GM12878 (cell line): ENCODE data around the gene SLC35D2. TPM values are rescaled to one million over a fixed set of nuclear protein-coding genes. Genes with fewer than 3 reads are reported as not detected.

Source experiments
- ATAC-seq: fragments of 200-7000 bp; cut with Tn5 transposase; 3 replicates; pipeline ENCODE4 v1.9.1; 2020; ENCODE audit warnings: mild to moderate bottlenecking, moderate library complexity
- BruUV-seq: library from RNA; stranded (reverse); fragments of 400-500 nt; replicated peaks from 2 replicates; lab custom pipeline; 2021; lab: Mats Ljungman, UMichigan
- CTCF ChIA-PET: fragments of 300-600 bp; sonication (Branson Sonifier 250); formaldehyde crosslinking; extraction: SDS; loops from one replicate; lab custom pipeline; 2021; ENCODE audit warnings: inconsistent platforms; lab: Yijun Ruan, JAX
- POLR2A ChIA-PET: fragments of 350-600 bp; formaldehyde crosslinking; extraction: SDS; loops from one replicate; lab custom pipeline; 2021; ENCODE audit warnings: inconsistent platforms; lab: Charles Lee
- RAD21 ChIA-PET: fragments of 300-600 bp; sonication (Branson Sonifier 250); formaldehyde crosslinking; loops from one replicate; lab custom pipeline; 2023; ENCODE audit warnings: antibody characterized with exemption; ENCODE audit not compliant: unreplicated experiment; lab: Charles Lee
- SMC1A ChIA-PET: fragments of 300-600 bp; sonication (Branson Sonifier 250); formaldehyde crosslinking; loops from one replicate; lab custom pipeline; 2023; ENCODE audit not compliant: unreplicated experiment, uncharacterized antibody; lab: Charles Lee
- DNase-seq: peaks from one replicate; pipeline ENCODE4 v3.0.0-alpha.2; 2011; ENCODE audit warnings: low read depth, low spot score
- FAIRE-seq: peaks from 3 replicates; lab custom pipeline; 2011; peaks lifted over from hg19 to GRCh38; lab: Jason Lieb, UNC
- H2AFZ ChIP-seq: 2 replicates; pipeline ENCODE4 v1.6.0; 2011; ENCODE audit warnings: low read depth, low read length, control low read depth; ENCODE audit not compliant: control insufficient read depth
- H3K27ac ChIP-seq: 2 replicates; pipeline ENCODE4 v1.5.1; 2011; ENCODE audit warnings: control low read depth; ENCODE audit not compliant: control insufficient read depth, insufficient read depth
- H3K27me3 ChIP-seq, 2 experiments: replicated peaks in 1 of 2; 2 replicates each; pipeline versions ENCODE4 v1.6.0 to v1.6.1; 2011; ENCODE audit warnings: low read length in 1 of 2; ENCODE audit not compliant: control insufficient read depth in 2 of 2, insufficient read depth in 2 of 2
- H3K36me3 ChIP-seq, 2 experiments: 2 replicates each; pipeline ENCODE4 v1.5.1; 2011; ENCODE audit warnings: low read length in 1 of 2; ENCODE audit not compliant: control insufficient read depth in 2 of 2, insufficient read depth in 2 of 2
- H3K4me1 ChIP-seq: 2 replicates; pipeline ENCODE4 v1.6.1; 2011; ENCODE audit warnings: mild to moderate bottlenecking, low read length, moderate library complexity, mixed read lengths; ENCODE audit not compliant: control insufficient read depth, insufficient read depth
- H3K4me2 ChIP-seq: 2 replicates; pipeline ENCODE4 v1.6.0; 2011; ENCODE audit warnings: control low read depth; ENCODE audit not compliant: control insufficient read depth, insufficient read depth
- H3K4me3 ChIP-seq: fragments of 200-600 bp; sonication (generic); 2 replicates; pipeline ENCODE4 v1.5.1; 2016
- H3K79me2 ChIP-seq: 2 replicates; pipeline ENCODE4 v1.6.0; 2011; ENCODE audit warnings: low read length; ENCODE audit not compliant: control insufficient read depth, insufficient read depth
- H3K9ac ChIP-seq: 2 replicates; pipeline ENCODE4 v1.8.0; 2011; ENCODE audit warnings: low read length, control low read depth, mixed read lengths; ENCODE audit not compliant: control insufficient read depth, insufficient read depth
- H3K9me3 ChIP-seq: replicated peaks from 3 replicates; pipeline ENCODE4 v1.5.1; 2011; ENCODE audit warnings: mild to moderate bottlenecking, low read length; ENCODE audit not compliant: control insufficient read depth, insufficient read depth
- H4K20me1 ChIP-seq: 2 replicates; pipeline ENCODE4 v1.6.0; 2011; ENCODE audit not compliant: control insufficient read depth, insufficient read depth
- BACH1 ChIP-seq: fragments of 450-650 bp; IDR thresholded peaks from 2 replicates; pipeline ENCODE4 v1.6.1; 2017; ENCODE audit warnings: mild to moderate bottlenecking, borderline replicate concordance
- BHLHE40 ChIP-seq, 2 experiments: fragments of 450-650 bp in 1 of 2; IDR thresholded peaks; 2 replicates each; pipeline ENCODE4 v1.6.1; 2011 to 2017; ENCODE audit warnings: low read depth in 2 of 2, borderline replicate concordance in 1 of 2, improper control_type of control experiment in 1 of 2, low read length in 1 of 2, mild to moderate bottlenecking in 1 of 2
- CREM ChIP-seq: IDR thresholded peaks from 2 replicates; pipeline ENCODE4 v1.6.1; 2014; ENCODE audit warnings: antibody characterized with exemption, low read depth
- EZH2 ChIP-seq: IDR thresholded peaks from 2 replicates; pipeline ENCODE4 v1.6.1; 2012; ENCODE audit warnings: low read depth, mild to moderate bottlenecking, control low read depth, inconsistent platforms, low read length, borderline replicate concordance; ENCODE audit not compliant: control insufficient read depth
- GATAD2B ChIP-seq: fragments of 450-650 bp; conservative IDR thresholded peaks from 2 replicates; pipeline ENCODE4 v1.6.1; 2017; ENCODE audit warnings: low read depth, mild to moderate bottlenecking, moderate library complexity
- PML ChIP-seq: IDR thresholded peaks from 2 replicates; pipeline ENCODE4 v1.6.1; 2012; ENCODE audit warnings: low read length, inconsistent platforms
- RAD51 ChIP-seq: fragments of 450-650 bp; IDR thresholded peaks from 2 replicates; pipeline ENCODE4 v1.6.1; 2016; ENCODE audit warnings: moderate library complexity, mild to moderate bottlenecking, inconsistent platforms
- TARDBP ChIP-seq: IDR thresholded peaks from 2 replicates; pipeline ENCODE4 v1.6.1; 2016; ENCODE audit warnings: borderline replicate concordance
- ZNF592 ChIP-seq: fragments of 450-650 bp; IDR thresholded peaks from 2 replicates; pipeline ENCODE4 v1.6.1; 2017; ENCODE audit warnings: mild to moderate bottlenecking, moderate library complexity
- WGBS: methylation state at CpG from one replicate; pipeline ENCODE4 v1.1.6; 2016; ENCODE audit warnings: low lambda C conversion rate; ENCODE audit not compliant: insufficient replicate concordance, insufficient coverage; ENCODE audit errors: missing lambda C conversion rate; 5-methylcytosine and 5-hydroxymethylcytosine counted together
- in situ Hi-C: fragments of 300-500 bp; cut with MboI; formaldehyde crosslinking; loops from 9 replicates; pipeline ENCODE4 v1.14.3; 2018; ENCODE audit warnings: mixed read lengths
- intact Hi-C: fragments of 100-400 bp; cut with micrococcal nuclease; formaldehyde crosslinking; loops from one replicate; pipeline ENCODE4 v1.14.2; 2022; ENCODE audit not compliant: unreplicated experiment
- polyA plus RNA-seq, 11 experiments: library from polyadenylated mRNA; depleted of rRNA in 4 of 11; unstranded in 6 of 11; stranded (reverse) in 5 of 11; fragments of >200 nt; fragmentation: Nextera tagmentation in 4 of 11; fragmentation: Illumina TruSeq in 1 of 11; extraction: Ambion mirVana in 4 of 11; extraction: Trizol in 1 of 11; gene quantifications; 1 replicate in 1 of 11; 2 replicates in 10 of 11; pipeline versions ENCODE4 v1.2.1 to v1.2.3, GENCODE V29; 2011 to 2016; ENCODE audit warnings: inconsistent platforms in 2 of 11, missing spikeins in 2 of 11, low read depth in 1 of 11
- total RNA-seq, 4 experiments: library from RNA; depleted of rRNA in 3 of 4; stranded (reverse); fragments of >200 nt in 3 of 4; fragmentation: Illumina TruSeq in 1 of 4; extraction: Trizol in 1 of 4; gene quantifications; 2 replicates each; pipeline versions ENCODE4 v1.2.1 to v1.2.3, GENCODE V29; 2013 to 2021
- TF ChIP-seq, protein P1 (sequence below), 3 experiments: IDR thresholded peaks in 2 of 3; conservative IDR thresholded peaks in 1 of 3; 2 replicates each; pipeline ENCODE4 v1.5.1; 2011; ENCODE audit warnings: low read depth in 3 of 3, low read length in 3 of 3, mild to moderate bottlenecking in 3 of 3, control low read depth in 2 of 3, moderate library complexity in 2 of 3, inconsistent platforms in 1 of 3, mixed read lengths in 1 of 3; ENCODE audit not compliant: control insufficient read depth in 2 of 3, insufficient read depth in 1 of 3; ENCODE audit errors: extremely low read depth in 1 of 3
- TF ChIP-seq, protein P2 (sequence below): fragments of 450-650 bp; IDR thresholded peaks from 2 replicates; pipeline ENCODE4 v1.6.1; 2017; ENCODE audit warnings: mild to moderate bottlenecking, low read depth, inconsistent platforms; ENCODE audit not compliant: poor library complexity, severe bottlenecking
- TF ChIP-seq, protein P3 (sequence below): IDR thresholded peaks from 2 replicates; pipeline ENCODE4 v1.6.1; 2012; ENCODE audit warnings: low read depth, low read length, improper control_type of control experiment

Gene SLC35D2
- total and polyA plus RNA-seq, 10 of the 15 experiments (the other 5 are each of a cell fraction or from before 2014, with no cell fraction given) = 0.64 to 6.3 (median 3.5) TPM

DNA sequence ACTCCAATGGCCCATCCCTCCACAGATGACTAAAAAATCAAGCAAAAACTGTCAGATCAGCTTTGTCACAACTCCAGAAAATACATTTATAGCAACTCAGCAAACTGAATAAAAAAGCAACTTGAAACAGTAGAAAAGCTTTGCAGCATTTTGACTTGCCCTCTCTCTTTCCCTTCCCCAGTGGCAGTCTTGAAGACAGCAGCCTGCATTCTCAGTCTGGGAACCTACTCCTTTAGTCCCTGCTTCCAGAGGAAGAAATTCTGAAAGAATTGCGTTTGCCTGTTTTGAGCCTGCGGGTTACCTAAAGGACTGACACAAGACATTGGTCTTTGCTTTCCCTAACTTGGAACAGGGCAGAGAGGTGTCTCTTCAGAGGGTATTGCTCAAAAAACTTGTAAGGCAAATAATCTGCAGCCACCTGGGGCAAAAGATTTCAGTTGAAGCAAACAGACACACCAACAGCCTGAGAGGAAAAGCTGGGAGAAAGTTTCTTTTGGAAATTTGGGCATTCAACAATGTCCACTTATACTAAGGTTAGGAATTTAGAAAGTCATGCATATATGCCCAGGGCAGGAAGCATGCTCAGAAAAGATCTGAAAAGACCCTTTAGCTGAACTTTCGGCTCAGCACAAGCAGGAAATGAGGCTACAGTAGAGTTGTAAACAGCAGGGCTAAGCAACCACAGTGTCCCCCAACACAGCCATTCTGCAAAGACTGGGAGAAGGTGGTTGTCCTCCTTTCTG is 15.2 kb upstream of the SLC35D2 start (continued):
- TF ChIP-seq, protein P1, sequence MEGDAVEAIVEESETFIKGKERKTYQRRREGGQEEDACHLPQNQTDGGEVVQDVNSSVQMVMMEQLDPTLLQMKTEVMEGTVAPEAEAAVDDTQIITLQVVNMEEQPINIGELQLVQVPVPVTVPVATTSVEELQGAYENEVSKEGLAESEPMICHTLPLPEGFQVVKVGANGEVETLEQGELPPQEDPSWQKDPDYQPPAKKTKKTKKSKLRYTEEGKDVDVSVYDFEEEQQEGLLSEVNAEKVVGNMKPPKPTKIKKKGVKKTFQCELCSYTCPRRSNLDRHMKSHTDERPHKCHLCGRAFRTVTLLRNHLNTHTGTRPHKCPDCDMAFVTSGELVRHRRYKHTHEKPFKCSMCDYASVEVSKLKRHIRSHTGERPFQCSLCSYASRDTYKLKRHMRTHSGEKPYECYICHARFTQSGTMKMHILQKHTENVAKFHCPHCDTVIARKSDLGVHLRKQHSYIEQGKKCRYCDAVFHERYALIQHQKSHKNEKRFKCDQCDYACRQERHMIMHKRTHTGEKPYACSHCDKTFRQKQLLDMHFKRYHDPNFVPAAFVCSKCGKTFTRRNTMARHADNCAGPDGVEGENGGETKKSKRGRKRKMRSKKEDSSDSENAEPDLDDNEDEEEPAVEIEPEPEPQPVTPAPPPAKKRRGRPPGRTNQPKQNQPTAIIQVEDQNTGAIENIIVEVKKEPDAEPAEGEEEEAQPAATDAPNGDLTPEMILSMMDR (IDR thresholded peaks at IDR 0.05 in 2 of 3, conservative IDR thresholded peaks at IDR 0.05 in 1 of 3; ENCODE audit: control insufficient read depth in 2 of 3, extremely low read depth in 1 of 3, insufficient read depth in 1 of 3, low read depth in 3 of 3, low read length in 3 of 3) = 0 out of 6 replicates have a peak, but pooled peaks of 1 of the 3 experiments have one; percentile 13
- TF ChIP-seq, protein P2, sequence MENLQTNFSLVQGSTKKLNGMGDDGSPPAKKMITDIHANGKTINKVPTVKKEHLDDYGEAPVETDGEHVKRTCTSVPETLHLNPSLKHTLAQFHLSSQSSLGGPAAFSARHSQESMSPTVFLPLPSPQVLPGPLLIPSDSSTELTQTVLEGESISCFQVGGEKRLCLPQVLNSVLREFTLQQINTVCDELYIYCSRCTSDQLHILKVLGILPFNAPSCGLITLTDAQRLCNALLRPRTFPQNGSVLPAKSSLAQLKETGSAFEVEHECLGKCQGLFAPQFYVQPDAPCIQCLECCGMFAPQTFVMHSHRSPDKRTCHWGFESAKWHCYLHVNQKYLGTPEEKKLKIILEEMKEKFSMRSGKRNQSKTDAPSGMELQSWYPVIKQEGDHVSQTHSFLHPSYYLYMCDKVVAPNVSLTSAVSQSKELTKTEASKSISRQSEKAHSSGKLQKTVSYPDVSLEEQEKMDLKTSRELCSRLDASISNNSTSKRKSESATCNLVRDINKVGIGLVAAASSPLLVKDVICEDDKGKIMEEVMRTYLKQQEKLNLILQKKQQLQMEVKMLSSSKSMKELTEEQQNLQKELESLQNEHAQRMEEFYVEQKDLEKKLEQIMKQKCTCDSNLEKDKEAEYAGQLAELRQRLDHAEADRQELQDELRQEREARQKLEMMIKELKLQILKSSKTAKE = no peak

DNA sequence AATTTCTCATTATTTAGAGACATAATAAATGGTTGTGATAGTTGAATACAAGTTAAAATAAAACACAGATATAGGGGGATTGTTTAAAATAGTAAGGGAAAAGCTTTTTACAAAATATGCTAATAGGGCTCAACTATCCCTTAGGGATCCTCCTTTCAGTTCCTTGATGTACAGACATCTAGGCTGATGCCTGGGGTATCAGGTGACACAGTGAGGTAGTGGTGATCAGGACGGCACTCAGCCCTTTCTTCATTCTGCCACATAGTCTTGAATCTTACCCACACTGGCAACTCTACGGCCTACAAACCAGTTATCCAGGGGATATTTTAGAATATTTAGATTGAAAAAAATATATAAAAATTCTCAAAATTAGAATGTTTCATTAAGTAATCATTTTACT is 12.5 kb upstream of the SLC35D2 start:
- in situ Hi-C loops (no loop called here), intact Hi-C loops (no loop called here)
- H4K20me1 ChIP-seq = no peaks in the 10 kb centered on the region
- H2AFZ ChIP-seq = no peak overlapping the region
- 49% methylated on average over 2 of the region's 2 CpGs for WGBS
- no peak for DNase-seq
- ChIA-PET CTCF (interaction anchor here (1.6 kb wide), 1 partner anchor 82 kb away, joined by 4 read pairs; no protein-coding TSS in a partner anchor), SMC1A (no interaction called here), POLR2A (no interaction called here), RAD21 (no interaction called here)
- H3K4me2 ChIP-seq = no peak overlapping the region
- peaks cover 20% of the 10 kb centered on the region for H3K79me2 ChIP-seq
- ATAC-seq = no peak
- peaks cover 11% of the 10 kb centered on the region for H3K4me1 ChIP-seq
- peaks cover 4 to 10% of the 10 kb centered on the region in 2 experiments for H3K36me3 ChIP-seq
- no peak overlapping the region for H3K9ac ChIP-seq
- no peaks in the 10 kb centered on the region for H3K27me3 ChIP-seq
- BruUV-seq = no TSS peak
- no peak for FAIRE-seq
- no peak overlapping the region for H3K27ac ChIP-seq
- no peak overlapping the region for H3K4me3 ChIP-seq
- peaks cover 4% of the 10 kb centered on the region; the same call in 2 of the 3 replicates for H3K9me3 ChIP-seq
- TF ChIP-seq PML (no peak), RAD51 (no peak), CREM (no peak), TARDBP (no peak), ZNF592 (no peak), BHLHE40 (IDR thresholded peaks at IDR 0.05; ENCODE audit: borderline replicate concordance in 1 of 2, low read depth in 2 of 2, low read length in 1 of 2) (no peak), GATAD2B (no peak), EZH2 (no peak), BACH1 (no peak)
- TF ChIP-seq, protein P3, sequence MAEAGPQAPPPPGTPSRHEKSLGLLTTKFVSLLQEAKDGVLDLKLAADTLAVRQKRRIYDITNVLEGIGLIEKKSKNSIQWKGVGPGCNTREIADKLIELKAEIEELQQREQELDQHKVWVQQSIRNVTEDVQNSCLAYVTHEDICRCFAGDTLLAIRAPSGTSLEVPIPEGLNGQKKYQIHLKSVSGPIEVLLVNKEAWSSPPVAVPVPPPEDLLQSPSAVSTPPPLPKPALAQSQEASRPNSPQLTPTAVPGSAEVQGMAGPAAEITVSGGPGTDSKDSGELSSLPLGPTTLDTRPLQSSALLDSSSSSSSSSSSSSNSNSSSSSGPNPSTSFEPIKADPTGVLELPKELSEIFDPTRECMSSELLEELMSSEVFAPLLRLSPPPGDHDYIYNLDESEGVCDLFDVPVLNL = no peak
